Body of pancreas (tissue), 4 donors: ENCODE results near the gene AKAP7. TPM values are rescaled to one million over a fixed set of nuclear protein-coding genes. Genes with fewer than 3 reads are reported as not detected.
"Not testable (repeated sequence)": the region's sequence is repeated elsewhere in the genome, so short reads cannot be mapped to it uniquely, and the experiment has no call there.

ENCODE experiments used
- ATAC-seq: fragments of 150-250 bp; one replicate; pipeline ENCODE4 v1.9.1; 2016
- DNase-seq, 4 donors: peaks; one replicate each; pipeline ENCODE4 v3.0.0-alpha.2; 2019
- H3K27ac ChIP-seq, 4 donors: fragments of 200-600 bp; sonication (generic); 1 replicate in 3 of 4; 2 replicates in 1 of 4; pipeline versions ENCODE4 v1.5.1 to v1.6.1; 2016 to 2019; ENCODE audit warnings: mild to moderate bottlenecking in 1 of 4, mixed read lengths in 1 of 4, moderate library complexity in 1 of 4
- H3K27me3 ChIP-seq, 2 donors: fragments of 200-600 bp; sonication (generic); one replicate each; pipeline ENCODE4 v1.6.0; 2016; ENCODE audit warnings: mild to moderate bottlenecking in 1 of 2
- H3K36me3 ChIP-seq, 2 donors: fragments of 200-600 bp; sonication (generic); replicated peaks in 1 of 2; 2 replicates each; pipeline ENCODE4 v1.5.1; 2016; ENCODE audit warnings: low read depth in 2 of 2; ENCODE audit not compliant: insufficient read depth in 1 of 2
- H3K4me1 ChIP-seq: fragments of 200-600 bp; sonication (generic); one replicate; pipeline ENCODE4 v1.6.0; 2016
- H3K4me3 ChIP-seq, 2 donors: fragments of 200-600 bp; sonication (generic); 1 replicate in 1 of 2; 2 replicates in 1 of 2; pipeline ENCODE4 v1.5.1; 2016 to 2019
- H3K9me3 ChIP-seq, 3 donors: fragments of 200-600 bp; sonication (generic); 1 replicate in 2 of 3; 2 replicates in 1 of 3; pipeline ENCODE4 v1.5.1; 2016
- CTCF ChIP-seq, 7 experiments: fragments of 450-650 bp in 4 of 7; fragments of 200-600 bp in 3 of 7; sonication (generic) in 3 of 7; IDR thresholded peaks; one replicate each; pipeline ENCODE4 v1.5.1; 2016 to 2019; ENCODE audit warnings: antibody characterized with exemption in 7 of 7
- POLR2A ChIP-seq, 3 donors: fragments of 450-650 bp; IDR thresholded peaks; one replicate each; pipeline ENCODE4 v1.6.1; 2016; ENCODE audit warnings: antibody characterized with exemption in 3 of 3, mild to moderate bottlenecking in 2 of 3
- WGBS, 2 donors: methylation state at CpG; one replicate each; pipeline ENCODE4 v1.1.5; 2017; 5-methylcytosine and 5-hydroxymethylcytosine counted together
- intact Hi-C: fragments of 100-400 bp; cut with DNase I; formaldehyde crosslinking; loops from one replicate; pipeline ENCODE4 v1.15.1; 2023
- total RNA-seq, 2 donors: library from RNA; depleted of rRNA; stranded (reverse); fragments of >200 nt; gene quantifications; one replicate each; pipeline ENCODE4 v1.1.0, GENCODE V29; 2016

The AKAP7 gene
- total RNA-seq, 2 donors from 2014 or later = 57.6 to 66.9 TPM

GRCh38 chr6:131255911-131256310 lies 120.6 kb downstream of the AKAP7 start:
- intact Hi-C loops = no loop called here
- no peak for ATAC-seq
- WGBS, 2 donors = 80 to 93% methylated on average over 2 of the region's 2 CpGs
- DNase-seq = no peak
- H3K27ac ChIP-seq = peak overlapping the region in 2 of 4 donors; percentile 55
- H3K9me3 ChIP-seq = no peaks in the 10 kb centered on the region
- no peak for TF ChIP-seq POLR2A (IDR thresholded peaks at IDR 0.05)
- no peak for TF ChIP-seq CTCF (IDR thresholded peaks at IDR 0.05)
- no peaks in the 10 kb centered on the region for H3K36me3 ChIP-seq
- no peak overlapping the region for H3K4me3 ChIP-seq
- peaks cover 18% of the 10 kb centered on the region for H3K4me1 ChIP-seq
- no peaks in the 10 kb centered on the region for H3K27me3 ChIP-seq

DNA sequence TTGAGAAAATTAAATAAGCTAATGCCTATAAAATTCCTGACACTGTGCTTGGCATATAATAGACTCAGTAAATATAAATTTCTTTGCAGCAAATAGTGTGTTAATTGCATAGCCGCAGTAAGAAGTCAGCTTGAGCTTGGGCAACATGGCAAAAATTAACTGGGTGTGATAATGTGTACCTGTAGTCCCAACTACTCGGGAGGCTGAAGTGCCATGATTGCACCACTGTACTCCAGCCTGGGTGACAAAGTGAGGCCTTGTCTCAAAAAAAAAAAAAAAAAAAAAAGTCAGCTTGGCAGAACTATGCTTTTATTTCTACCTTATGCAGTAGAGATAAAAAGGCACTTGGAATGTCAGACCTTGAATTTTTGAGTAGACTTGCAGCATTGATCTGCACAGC lies 121.8 kb downstream of the AKAP7 start:
- no peaks in the 10 kb centered on the region for H3K9me3 ChIP-seq
- no peak for TF ChIP-seq POLR2A (IDR thresholded peaks at IDR 0.05)
- TF ChIP-seq CTCF (IDR thresholded peaks at IDR 0.05) = no peak
- H3K4me1 ChIP-seq = peaks cover 17% of the 10 kb centered on the region
- H3K4me3 ChIP-seq = no peak overlapping the region
- DNase-seq (peak in 1 of 4 donors; percentile 25), ATAC-seq (peak; percentile 33)
- H3K36me3 ChIP-seq = no peaks in the 10 kb centered on the region
- H3K27me3 ChIP-seq = no peaks in the 10 kb centered on the region
- H3K27ac ChIP-seq = peak overlapping the region in 3 of 4 donors; percentile 25 to 58 (median 56)
- 47 to 75% methylated on average over 2 of the region's 2 CpGs for WGBS, 2 donors
- intact Hi-C loops = no loop called here

GRCh38 chr6:131258010-131258652 lies 122.9 kb downstream of the AKAP7 start:
- Histone ChIP-seq H3K4me1 (peaks cover 22% of the 10 kb centered on the region), H3K9me3 (no peaks in the 10 kb centered on the region), H3K4me3 (no peak overlapping the region), H3K36me3 (no peaks in the 10 kb centered on the region), H3K27ac (peak overlapping the region in 3 of 4 donors; percentile 17 to 58 (median 56)), H3K27me3 (no peaks in the 10 kb centered on the region)
- intact Hi-C loops = no loop called here
- 40 to 52% methylated on average over 2 of the region's 2 CpGs for WGBS, 2 donors
- ATAC-seq = peak; percentile 62
- DNase-seq = no peak
- TF ChIP-seq POLR2A (IDR thresholded peaks at IDR 0.05) (no peak), CTCF (IDR thresholded peaks at IDR 0.05) (no peak)

GRCh38 chr6:131258816-131259476 lies 123.7 kb downstream of the AKAP7 start:
- H3K4me1 ChIP-seq = peaks cover 28% of the 10 kb centered on the region
- peak overlapping the region in 3 of 4 donors; percentile 17 to 56 (median 22) for H3K27ac ChIP-seq
- no peaks in the 10 kb centered on the region for H3K9me3 ChIP-seq
- ATAC-seq = peak; percentile 61
- no peak for TF ChIP-seq POLR2A (IDR thresholded peaks at IDR 0.05)
- no peak for TF ChIP-seq CTCF (IDR thresholded peaks at IDR 0.05)
- no peak overlapping the region for H3K4me3 ChIP-seq
- 15 to 23% methylated on average over 4 of the region's 4 CpGs for WGBS, 2 donors
- no peaks in the 10 kb centered on the region for H3K27me3 ChIP-seq
- peak in 1 of 4 donors; percentile 24 for DNase-seq
- H3K36me3 ChIP-seq = no peaks in the 10 kb centered on the region
- intact Hi-C loops = no loop called here

DNA sequence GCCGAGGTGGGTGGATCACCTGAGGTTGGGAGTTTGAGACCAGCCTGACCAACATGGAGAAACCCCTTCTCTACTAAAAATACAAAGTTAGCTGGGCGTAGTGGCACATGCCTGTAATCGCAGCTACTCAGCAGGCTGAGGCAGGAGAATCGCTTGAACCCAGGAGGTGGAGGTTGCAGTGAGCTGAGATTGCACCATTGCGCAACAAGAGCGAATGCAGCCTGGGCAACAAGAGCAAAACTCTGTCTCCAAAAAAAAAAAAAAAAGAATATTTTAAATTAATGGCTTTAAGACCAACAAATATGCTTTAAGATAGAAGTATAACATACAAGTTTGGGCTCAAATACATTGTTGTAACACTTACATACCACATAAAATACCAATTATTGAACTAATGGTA lies 125.7 kb downstream of the AKAP7 start:
- H3K4me3 ChIP-seq, ATAC-seq, intact Hi-C loops, H3K27ac ChIP-seq, H3K9me3 ChIP-seq, H3K36me3 ChIP-seq, DNase-seq, H3K27me3 ChIP-seq: not testable (repeated sequence)
- WGBS, 2 donors = 78 to 80% methylated on average over 6 of the region's 6 CpGs
- H3K4me1 ChIP-seq = peaks cover 36% of the 10 kb centered on the region
